K562 (cell line): ENCODE results near the gene PRKAR1A. TPM values are rescaled to one million over a fixed set of nuclear protein-coding genes. Genes with fewer than 3 reads are reported as not detected.

Source experiments
- ATAC-seq: fragments of 200-7000 bp; cut with Tn5 transposase; 3 replicates; pipeline ENCODE4 v1.9.1; 2020; ENCODE audit warnings: moderate library complexity
- BruUV-seq: library from RNA; stranded (reverse); fragments of 400-500 nt; replicated peaks from 2 replicates; lab custom pipeline; 2021; lab: Mats Ljungman, UMichigan
- CTCF ChIA-PET: fragments of 300-600 bp; formaldehyde crosslinking; extraction: SDS; loops from one replicate; lab custom pipeline; 2021; ENCODE audit warnings: low intra/inter-chr PET ratio; lab: Yijun Ruan, JAX
- POLR2A ChIA-PET: fragments of 300-600, 350-650 bp; sonication (Branson Sonifier 250); formaldehyde crosslinking; extraction: SDS; loops from one replicate; lab custom pipeline; 2021; ENCODE audit warnings: antibody characterized with exemption, inconsistent platforms; lab: Yijun Ruan, JAX
- DNase-seq, 4 experiments: peaks; one replicate each; pipeline versions ENCODE4 v3.0.0 to v3.0.0-alpha.2; 2011 to 2018; ENCODE audit warnings: low spot score in 3 of 4, mixed read lengths in 3 of 4; ENCODE audit errors: extremely low read depth in 1 of 4
- FAIRE-seq: peaks from 2 replicates; lab custom pipeline; 2011; peaks lifted over from hg19 to GRCh38; lab: Jason Lieb, UNC
- H2AFZ ChIP-seq: 2 replicates; pipeline ENCODE4 v1.6.0; 2011; ENCODE audit warnings: low read depth, low read length, control low read depth, inconsistent platforms
- H3K27ac ChIP-seq: fragments of 200-600 bp; 3 replicates; pipeline ENCODE4 v1.8.0; 2011; ENCODE audit warnings: low read depth, mild to moderate bottlenecking, control low read depth, inconsistent platforms, low read length, moderate library complexity, mixed read lengths; ENCODE audit errors: extremely low read depth
- H3K27me3 ChIP-seq, 2 experiments: fragments of 300-600 bp in 1 of 2; 2 replicates in 1 of 2; 3 replicates in 1 of 2; pipeline versions ENCODE4 v1.6.0 to v1.8.0; 2011; ENCODE audit warnings: inconsistent platforms in 2 of 2, low read length in 2 of 2, mild to moderate bottlenecking in 1 of 2, mixed read lengths in 1 of 2, moderate library complexity in 1 of 2; ENCODE audit not compliant: control insufficient read depth in 2 of 2, insufficient read depth in 2 of 2
- H3K36me3 ChIP-seq: fragments of 300-600 bp; 3 replicates; pipeline ENCODE4 v1.8.0; 2011; ENCODE audit warnings: mild to moderate bottlenecking, low read length, inconsistent platforms; ENCODE audit not compliant: control insufficient read depth, insufficient read depth
- H3K4me1 ChIP-seq, 2 experiments: fragments of 200-600 bp in 1 of 2; replicated peaks in 1 of 2; 2 replicates in 1 of 2; 3 replicates in 1 of 2; pipeline versions ENCODE4 v1.5.1 to v1.8.0; 2011; ENCODE audit warnings: inconsistent platforms in 2 of 2, low read length in 2 of 2, mild to moderate bottlenecking in 1 of 2, mixed read lengths in 1 of 2, moderate library complexity in 1 of 2; ENCODE audit not compliant: control insufficient read depth in 2 of 2, insufficient read depth in 2 of 2
- H3K4me2 ChIP-seq: 2 replicates; pipeline ENCODE4 v1.6.1; 2011; ENCODE audit warnings: low read length, control low read depth, inconsistent platforms, mixed read lengths; ENCODE audit not compliant: insufficient read depth
- H3K4me3 ChIP-seq: fragments of 200-600 bp; sonication (generic), shearing (Covaris generic); 2 replicates; pipeline ENCODE4 v1.5.1; 2016; ENCODE audit warnings: control low read depth, inconsistent platforms
- H3K79me2 ChIP-seq: fragments of 200-600 bp; 3 replicates; pipeline ENCODE4 v1.8.0; 2011; ENCODE audit warnings: low read length, inconsistent platforms; ENCODE audit not compliant: control insufficient read depth, insufficient read depth
- H3K9ac ChIP-seq, 2 experiments: 2 replicates each; pipeline versions ENCODE4 v1.6.0 to v1.6.1; 2011; ENCODE audit warnings: low read depth in 2 of 2, low read length in 2 of 2, control low read depth in 1 of 2, inconsistent platforms in 1 of 2, mild to moderate bottlenecking in 1 of 2, mixed read lengths in 1 of 2; ENCODE audit not compliant: insufficient read depth in 1 of 2
- H3K9me1 ChIP-seq: one replicate; pipeline ENCODE4 v1.6.0; 2011; ENCODE audit warnings: inconsistent platforms, mild to moderate bottlenecking, low read length, moderate library complexity; ENCODE audit not compliant: control insufficient read depth, insufficient read depth
- H3K9me3 ChIP-seq: replicated peaks from 2 replicates; pipeline ENCODE4 v1.5.1; 2011; ENCODE audit warnings: low read depth, low read length, inconsistent platforms; ENCODE audit not compliant: control insufficient read depth, insufficient read depth
- H4K20me1 ChIP-seq: replicated peaks from 2 replicates; pipeline ENCODE4 v1.6.1; 2011; ENCODE audit warnings: low read length, inconsistent platforms, mixed read lengths; ENCODE audit not compliant: control insufficient read depth, insufficient read depth
- BDP1 ChIP-seq: IDR thresholded peaks from 3 replicates; pipeline ENCODE4 v1.6.1; 2011; ENCODE audit not compliant: insufficient read length, insufficient read depth
- CGGBP1 ChIP-seq: fragments of 250-450 bp; sonication (Bioruptor Pico); IDR thresholded peaks from 2 replicates; pipeline ENCODE4 v1.9.0; 2021; ENCODE audit warnings: mild to moderate bottlenecking
- DDX20 ChIP-seq: fragments of 450-650 bp; IDR thresholded peaks from 2 replicates; pipeline ENCODE4 v1.6.1; 2016; ENCODE audit warnings: missing genetic modification characterization, low read depth, mild to moderate bottlenecking, missing compliant biosample characterization, moderate library complexity
- HDGF ChIP-seq: fragments of 450-650 bp; IDR thresholded peaks from 2 replicates; pipeline ENCODE4 v1.6.1; 2016
- KAT7 ChIP-seq: sonication (generic); formaldehyde crosslinking; IDR thresholded peaks from 2 replicates; pipeline ENCODE4 v1.8.0; 2022; ENCODE audit warnings: missing genetic modification reagents, mild to moderate bottlenecking, borderline replicate concordance
- PPARD ChIP-seq: fragments of 250-450 bp; sonication (Bioruptor Pico); IDR thresholded peaks from 2 replicates; pipeline ENCODE4 v1.8.0; 2022; ENCODE audit warnings: inconsistent platforms, mild to moderate bottlenecking, moderate library complexity
- PYGO2 ChIP-seq: fragments of 450-650 bp; IDR thresholded peaks from 2 replicates; pipeline ENCODE4 v1.6.1; 2016; ENCODE audit warnings: mild to moderate bottlenecking, missing genetic modification characterization, moderate library complexity, missing compliant biosample characterization
- SMARCA4 ChIP-seq: fragments of 450-650 bp; IDR thresholded peaks from 2 replicates; pipeline ENCODE4 v1.6.1; 2016
- THRAP3 ChIP-seq: fragments of 450-650 bp; IDR thresholded peaks from 2 replicates; pipeline ENCODE4 v1.6.1; 2016; ENCODE audit warnings: mild to moderate bottlenecking, inconsistent platforms, borderline replicate concordance
- YBX1 ChIP-seq: fragments of 450-650 bp; IDR thresholded peaks from 2 replicates; pipeline ENCODE4 v1.7.1; 2016; ENCODE audit warnings: mild to moderate bottlenecking
- ZFP1 ChIP-seq: fragments of 450-650 bp; formaldehyde crosslinking; IDR thresholded peaks from 2 replicates; pipeline ENCODE4 v1.4.0; 2020; ENCODE audit warnings: mild to moderate bottlenecking, mixed read lengths
- ZNF146 ChIP-seq: IDR thresholded peaks from one replicate; pipeline ENCODE4 v1.6.1; 2018; ENCODE audit warnings: missing compliant biosample characterization; ENCODE audit not compliant: unreplicated experiment
- ZNF551 ChIP-seq: fragments of 250-450 bp; sonication (Bioruptor Pico); IDR thresholded peaks from 2 replicates; pipeline ENCODE4 v1.5.0; 2021; ENCODE audit warnings: mild to moderate bottlenecking, moderate library complexity
- WGBS: fragments of 100-300 bp; shearing (Covaris generic); methylation state at CpG from one replicate; pipeline ENCODE4 v1.1.6; 2016; ENCODE audit warnings: low coverage, mixed read lengths; ENCODE audit not compliant: insufficient coverage; ENCODE audit errors: missing lambda C conversion rate; 5-methylcytosine and 5-hydroxymethylcytosine counted together
- in situ Hi-C: fragments of 300-500 bp; cut with MboI; formaldehyde crosslinking; loops from 4 replicates; pipeline ENCODE4 v1.15.0; 2018; ENCODE audit warnings: inconsistent platforms, mixed read lengths
- intact Hi-C: fragments of 100-400 bp; cut with micrococcal nuclease; formaldehyde crosslinking; loops from 2 replicates; pipeline ENCODE4 v1.14.2; 2022
- polyA plus RNA-seq, 8 experiments: library from polyadenylated mRNA; depleted of rRNA in 4 of 8; stranded (reverse) in 5 of 8; unstranded in 3 of 8; fragments of >200 nt; fragmentation: Nextera tagmentation in 2 of 8; fragmentation: Illumina TruSeq in 1 of 8; extraction: Ambion mirVana in 2 of 8; extraction: Trizol in 1 of 8; gene quantifications; 2 replicates each; pipeline versions ENCODE4 v1.2.1 to v1.2.3, GENCODE V29; 2011 to 2014; ENCODE audit warnings: inconsistent platforms in 1 of 8, missing spikeins in 1 of 8
- total RNA-seq, 7 experiments: library from RNA; depleted of rRNA in 6 of 7; stranded (reverse); fragments of >200 nt in 6 of 7; fragmentation: Illumina TruSeq in 2 of 7; extraction: Trizol in 2 of 7; gene quantifications; 2 replicates each; pipeline versions ENCODE4 v1.2.1 to v1.2.3, GENCODE V29; 2011 to 2021; ENCODE audit warnings: low replicate concordance in 1 of 7
- TF ChIP-seq, protein P1 (sequence below): fragments of 200-600 bp; sonication (generic); IDR thresholded peaks from one replicate; pipeline ENCODE4 v1.6.1; 2012; ENCODE audit warnings: mild to moderate bottlenecking, low read depth, low read length, inconsistent platforms

PRKAR1A gene
- total and polyA plus RNA-seq, 9 of the 15 experiments (the other 6 are each of a cell fraction or from before 2014, with no cell fraction given), result 15.0 to 95.6 (median 67.5) TPM

DNA sequence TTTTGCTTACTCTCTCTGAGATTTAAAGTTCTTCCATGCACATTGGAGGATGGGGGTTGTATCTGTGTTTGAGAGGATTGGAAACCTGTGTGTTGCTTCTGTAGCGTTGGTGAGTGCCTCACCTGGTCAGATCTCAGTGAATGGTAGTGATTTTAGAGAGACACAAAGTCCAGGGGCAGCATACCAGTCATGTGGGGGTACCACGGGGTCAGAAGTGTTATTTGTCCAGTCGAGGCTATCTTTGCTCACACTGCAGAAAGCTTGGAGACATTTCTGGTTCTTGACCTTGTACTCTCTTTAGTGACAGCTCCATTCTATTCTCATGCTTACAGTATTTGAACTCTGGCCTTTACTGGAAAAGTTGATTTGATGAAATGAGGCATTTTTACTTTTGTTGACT lies 23.7 kb downstream of the PRKAR1A start:
- no peak for DNase-seq
- H3K27me3 ChIP-seq, result no peaks in the 10 kb centered on the region
- H4K20me1 ChIP-seq, result peaks cover 3% of the 10 kb centered on the region; the same call in 1 of the 2 replicates
- no peaks in the 10 kb centered on the region for H3K9me3 ChIP-seq
- WGBS, result 66% methylated on average over 3 of the region's 3 CpGs
- CTCF ChIA-PET, result no interaction called here
- H3K9me1 ChIP-seq, result no peaks in the 10 kb centered on the region
- H3K4me3 ChIP-seq, result no peak overlapping the region
- no peak overlapping the region for H2AFZ ChIP-seq
- in situ Hi-C loops, result no loop called here
- no peak for FAIRE-seq
- BruUV-seq, result no TSS peak
- H3K36me3 ChIP-seq, result peaks cover 34% of the 10 kb centered on the region; the same call in 2 of the 3 replicates
- H3K79me2 ChIP-seq, result no peaks in the 10 kb centered on the region
- H3K4me1 ChIP-seq, result no peaks in the 10 kb centered on the region
- H3K27ac ChIP-seq, result no peak overlapping the region
- intact Hi-C loops, result no loop called here
- no peak overlapping the region for H3K9ac ChIP-seq
- H3K4me2 ChIP-seq, result no peak overlapping the region
- ATAC-seq, result no peak
- POLR2A ChIA-PET, result interaction anchor here (0.6 kb wide), 1 partner anchor 25 kb away, joined by 3 read pairs; no protein-coding TSS in a partner anchor
- TF ChIP-seq ZFP1 (CRISPR knock-in tag) (no peak), CGGBP1 (CRISPR knock-in tag) (no peak), PPARD (CRISPR knock-in tag) (no peak), HDGF (no peak), YBX1 (no peak), ZNF551 (CRISPR knock-in tag) (no peak), BDP1 (no peak), ZNF146 (no peak), THRAP3 (no peak), PYGO2 (tag) (no peak), KAT7 (CRISPR knock-in tag) (no peak), SMARCA4 (no peak), DDX20 (tag) (no peak)
- TF ChIP-seq, protein P1, sequence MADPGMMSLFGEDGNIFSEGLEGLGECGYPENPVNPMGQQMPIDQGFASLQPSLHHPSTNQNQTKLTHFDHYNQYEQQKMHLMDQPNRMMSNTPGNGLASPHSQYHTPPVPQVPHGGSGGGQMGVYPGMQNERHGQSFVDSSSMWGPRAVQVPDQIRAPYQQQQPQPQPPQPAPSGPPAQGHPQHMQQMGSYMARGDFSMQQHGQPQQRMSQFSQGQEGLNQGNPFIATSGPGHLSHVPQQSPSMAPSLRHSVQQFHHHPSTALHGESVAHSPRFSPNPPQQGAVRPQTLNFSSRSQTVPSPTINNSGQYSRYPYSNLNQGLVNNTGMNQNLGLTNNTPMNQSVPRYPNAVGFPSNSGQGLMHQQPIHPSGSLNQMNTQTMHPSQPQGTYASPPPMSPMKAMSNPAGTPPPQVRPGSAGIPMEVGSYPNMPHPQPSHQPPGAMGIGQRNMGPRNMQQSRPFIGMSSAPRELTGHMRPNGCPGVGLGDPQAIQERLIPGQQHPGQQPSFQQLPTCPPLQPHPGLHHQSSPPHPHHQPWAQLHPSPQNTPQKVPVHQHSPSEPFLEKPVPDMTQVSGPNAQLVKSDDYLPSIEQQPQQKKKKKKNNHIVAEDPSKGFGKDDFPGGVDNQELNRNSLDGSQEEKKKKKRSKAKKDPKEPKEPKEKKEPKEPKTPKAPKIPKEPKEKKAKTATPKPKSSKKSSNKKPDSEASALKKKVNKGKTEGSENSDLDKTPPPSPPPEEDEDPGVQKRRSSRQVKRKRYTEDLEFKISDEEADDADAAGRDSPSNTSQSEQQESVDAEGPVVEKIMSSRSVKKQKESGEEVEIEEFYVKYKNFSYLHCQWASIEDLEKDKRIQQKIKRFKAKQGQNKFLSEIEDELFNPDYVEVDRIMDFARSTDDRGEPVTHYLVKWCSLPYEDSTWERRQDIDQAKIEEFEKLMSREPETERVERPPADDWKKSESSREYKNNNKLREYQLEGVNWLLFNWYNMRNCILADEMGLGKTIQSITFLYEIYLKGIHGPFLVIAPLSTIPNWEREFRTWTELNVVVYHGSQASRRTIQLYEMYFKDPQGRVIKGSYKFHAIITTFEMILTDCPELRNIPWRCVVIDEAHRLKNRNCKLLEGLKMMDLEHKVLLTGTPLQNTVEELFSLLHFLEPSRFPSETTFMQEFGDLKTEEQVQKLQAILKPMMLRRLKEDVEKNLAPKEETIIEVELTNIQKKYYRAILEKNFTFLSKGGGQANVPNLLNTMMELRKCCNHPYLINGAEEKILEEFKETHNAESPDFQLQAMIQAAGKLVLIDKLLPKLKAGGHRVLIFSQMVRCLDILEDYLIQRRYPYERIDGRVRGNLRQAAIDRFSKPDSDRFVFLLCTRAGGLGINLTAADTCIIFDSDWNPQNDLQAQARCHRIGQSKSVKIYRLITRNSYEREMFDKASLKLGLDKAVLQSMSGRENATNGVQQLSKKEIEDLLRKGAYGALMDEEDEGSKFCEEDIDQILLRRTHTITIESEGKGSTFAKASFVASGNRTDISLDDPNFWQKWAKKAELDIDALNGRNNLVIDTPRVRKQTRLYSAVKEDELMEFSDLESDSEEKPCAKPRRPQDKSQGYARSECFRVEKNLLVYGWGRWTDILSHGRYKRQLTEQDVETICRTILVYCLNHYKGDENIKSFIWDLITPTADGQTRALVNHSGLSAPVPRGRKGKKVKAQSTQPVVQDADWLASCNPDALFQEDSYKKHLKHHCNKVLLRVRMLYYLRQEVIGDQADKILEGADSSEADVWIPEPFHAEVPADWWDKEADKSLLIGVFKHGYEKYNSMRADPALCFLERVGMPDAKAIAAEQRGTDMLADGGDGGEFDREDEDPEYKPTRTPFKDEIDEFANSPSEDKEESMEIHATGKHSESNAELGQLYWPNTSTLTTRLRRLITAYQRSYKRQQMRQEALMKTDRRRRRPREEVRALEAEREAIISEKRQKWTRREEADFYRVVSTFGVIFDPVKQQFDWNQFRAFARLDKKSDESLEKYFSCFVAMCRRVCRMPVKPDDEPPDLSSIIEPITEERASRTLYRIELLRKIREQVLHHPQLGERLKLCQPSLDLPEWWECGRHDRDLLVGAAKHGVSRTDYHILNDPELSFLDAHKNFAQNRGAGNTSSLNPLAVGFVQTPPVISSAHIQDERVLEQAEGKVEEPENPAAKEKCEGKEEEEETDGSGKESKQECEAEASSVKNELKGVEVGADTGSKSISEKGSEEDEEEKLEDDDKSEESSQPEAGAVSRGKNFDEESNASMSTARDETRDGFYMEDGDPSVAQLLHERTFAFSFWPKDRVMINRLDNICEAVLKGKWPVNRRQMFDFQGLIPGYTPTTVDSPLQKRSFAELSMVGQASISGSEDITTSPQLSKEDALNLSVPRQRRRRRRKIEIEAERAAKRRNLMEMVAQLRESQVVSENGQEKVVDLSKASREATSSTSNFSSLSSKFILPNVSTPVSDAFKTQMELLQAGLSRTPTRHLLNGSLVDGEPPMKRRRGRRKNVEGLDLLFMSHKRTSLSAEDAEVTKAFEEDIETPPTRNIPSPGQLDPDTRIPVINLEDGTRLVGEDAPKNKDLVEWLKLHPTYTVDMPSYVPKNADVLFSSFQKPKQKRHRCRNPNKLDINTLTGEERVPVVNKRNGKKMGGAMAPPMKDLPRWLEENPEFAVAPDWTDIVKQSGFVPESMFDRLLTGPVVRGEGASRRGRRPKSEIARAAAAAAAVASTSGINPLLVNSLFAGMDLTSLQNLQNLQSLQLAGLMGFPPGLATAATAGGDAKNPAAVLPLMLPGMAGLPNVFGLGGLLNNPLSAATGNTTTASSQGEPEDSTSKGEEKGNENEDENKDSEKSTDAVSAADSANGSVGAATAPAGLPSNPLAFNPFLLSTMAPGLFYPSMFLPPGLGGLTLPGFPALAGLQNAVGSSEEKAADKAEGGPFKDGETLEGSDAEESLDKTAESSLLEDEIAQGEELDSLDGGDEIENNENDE, result no peak
